Keratinocyte (primary cell): ENCODE data around the gene UMAD1.
"Not testable (repeated sequence)": the region's sequence is repeated elsewhere in the genome, so short reads cannot be mapped to it uniquely, and the experiment has no call there.

ENCODE experiments used
- CTCF ChIP-seq, 3 experiments: IDR thresholded peaks in 1 of 3; conservative IDR thresholded peaks in 1 of 3; optimal IDR thresholded peaks in 1 of 3; 2 replicates in 2 of 3; 3 replicates in 1 of 3; pipeline versions ENCODE3 to v1.5.1; 2011; ENCODE audit warnings: low read length in 3 of 3, mild to moderate bottlenecking in 3 of 3, moderate library complexity in 2 of 3, control low read depth in 1 of 3, inconsistent platforms in 1 of 3; ENCODE audit not compliant: insufficient read depth in 2 of 3; ENCODE audit errors: extremely low read depth in 1 of 3
- EZH2 ChIP-seq: IDR thresholded peaks from one replicate; pipeline ENCODE4 v1.6.1; 2012; ENCODE audit warnings: inconsistent platforms, mild to moderate bottlenecking, low read length, moderate library complexity

DNA sequence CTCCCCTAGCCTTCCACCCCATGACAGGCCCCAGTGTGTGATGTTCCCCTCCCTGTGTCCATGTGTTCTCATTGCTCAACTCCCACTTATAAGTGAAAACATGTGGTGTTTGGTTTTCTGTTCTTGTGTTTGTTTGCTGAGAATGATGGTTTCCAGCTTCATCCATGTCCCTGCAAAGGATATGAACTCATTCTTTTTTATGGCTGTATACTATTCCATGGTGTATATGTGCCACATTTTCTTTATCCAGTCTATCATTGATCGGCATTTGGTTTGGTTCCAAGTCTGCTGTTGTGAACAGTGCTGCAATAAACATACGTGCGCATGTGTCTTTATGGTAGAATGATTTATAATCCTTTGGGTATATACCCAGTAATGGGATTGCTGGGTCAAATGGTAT is 15.9 kb downstream of the UMAD1 start:
- TF ChIP-seq EZH2; CTCF (optimal IDR thresholded peaks at IDR 0.05 in 1 of 3, IDR thresholded peaks at IDR 0.05 in 1 of 3, conservative IDR thresholded peaks at IDR 0.05 in 1 of 3; ENCODE audit: extremely low read depth in 1 of 3, insufficient read depth in 2 of 3, low read length in 3 of 3): not testable (repeated sequence)
